GM18498 (cell line): ENCODE measurements around the gene XPC.

ENCODE experiments used
- ATAC-seq: cut with Tn5 transposase; IDR thresholded peaks from one replicate; pipeline ENCODE4 v1.9.1; 2021; ENCODE audit warnings: mild to moderate bottlenecking, moderate library complexity; ENCODE audit not compliant: unreplicated experiment

XPC gene

DNA sequence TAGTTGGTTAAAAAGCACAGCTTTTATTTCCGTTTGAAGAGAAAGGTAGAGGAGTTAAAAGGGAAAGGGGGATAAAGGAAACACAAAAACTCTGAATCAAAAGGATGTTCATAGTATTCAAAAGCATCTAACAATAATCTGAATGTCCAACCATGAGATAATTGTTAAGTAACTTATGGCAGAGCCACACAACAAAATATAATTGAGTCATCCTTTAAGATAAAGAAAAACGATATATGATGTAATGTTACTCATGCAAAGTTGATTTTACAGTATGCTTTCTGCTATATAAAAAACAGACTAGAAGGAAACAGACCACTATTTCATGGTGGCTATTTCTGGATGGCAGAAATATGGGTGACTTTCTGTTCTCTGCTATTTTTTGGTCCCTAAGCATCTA is 3.9 kb downstream of the XPC start:
- no peak for ATAC-seq

- no peak for ATAC-seq
These were observed 5.9 kb downstream of the XPC start for GRCh38 chr3:14172496-14172895.

- ATAC-seq: no peak
These were observed 7.8 kb downstream of the XPC start for GRCh38 chr3:14170531-14171159.

- no peak for ATAC-seq
These were observed 8.5 kb downstream of the XPC start for GRCh38 chr3:14169871-14170270.

DNA sequence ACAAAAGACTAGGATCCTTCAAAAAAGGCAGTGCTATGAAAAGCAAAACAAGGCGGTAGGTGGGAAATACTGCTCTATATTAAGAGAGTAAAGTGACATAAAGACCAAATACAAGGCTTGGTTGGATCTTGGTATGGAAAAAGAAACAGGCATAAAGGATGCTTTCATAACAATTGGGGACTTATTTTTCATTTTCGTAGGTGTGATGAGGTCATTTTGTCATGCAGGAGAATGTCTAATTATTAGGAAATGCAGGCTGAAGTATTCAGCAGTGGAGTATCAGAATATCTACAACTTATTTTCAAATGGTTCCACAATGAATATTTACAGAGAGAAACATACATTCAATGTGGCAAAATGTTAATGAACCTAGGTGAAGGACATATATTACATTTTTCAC is 9.0 kb downstream of the XPC start:
- ATAC-seq: no peak

- ATAC-seq: no peak
These were observed 11.4 kb downstream of the XPC start for GRCh38 chr3:14166877-14167603.

GRCh38 chr3:14162178-14162577 is 16.2 kb downstream of the XPC start:
- ATAC-seq: no peak

DNA sequence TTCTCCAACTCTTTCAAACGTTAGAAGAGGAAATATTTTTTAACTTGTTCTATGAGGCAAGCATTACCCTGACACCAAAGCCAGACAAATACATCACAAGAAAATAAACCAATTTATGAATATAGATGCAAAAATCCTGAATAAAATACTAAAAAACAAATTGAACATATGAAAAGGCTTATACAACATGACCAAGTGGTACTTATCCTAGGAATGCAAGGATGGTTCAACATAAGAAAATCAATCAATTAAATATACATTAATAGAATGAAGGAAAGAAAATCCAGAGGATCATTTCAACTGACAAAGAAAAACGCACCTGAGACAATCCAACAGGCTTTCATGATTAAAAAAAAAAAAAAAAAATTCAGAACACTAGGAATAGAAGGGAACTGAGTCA is 17.1 kb downstream of the XPC start:
- ATAC-seq: no peak

GRCh38 chr3:14159426-14159825 is 19.0 kb downstream of the XPC start:
- no peak for ATAC-seq

DNA sequence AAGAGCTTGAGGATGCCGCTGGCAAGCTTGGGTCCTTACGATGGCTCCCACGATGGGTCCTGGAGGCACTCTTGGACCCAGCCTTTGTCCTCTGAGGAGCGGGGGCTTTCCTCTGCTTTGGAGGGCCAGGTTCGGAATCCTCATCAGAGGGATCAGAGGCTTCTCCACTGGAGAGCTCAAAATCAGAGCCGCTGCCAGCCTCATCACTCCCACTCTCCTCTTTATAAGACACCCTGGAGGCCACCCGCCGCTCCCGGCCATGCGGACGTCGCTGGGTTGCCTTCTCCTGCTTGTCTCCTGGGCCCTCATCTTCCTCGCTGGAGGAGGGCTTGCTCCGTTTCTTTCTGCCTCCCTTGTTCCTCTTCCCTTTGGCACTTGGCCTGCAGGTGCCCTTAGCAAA is 20.0 kb downstream of the XPC start:
- no peak for ATAC-seq

GRCh38 chr3:14157951-14158350 is 20.4 kb downstream of the XPC start:
- ATAC-seq: no peak

DNA sequence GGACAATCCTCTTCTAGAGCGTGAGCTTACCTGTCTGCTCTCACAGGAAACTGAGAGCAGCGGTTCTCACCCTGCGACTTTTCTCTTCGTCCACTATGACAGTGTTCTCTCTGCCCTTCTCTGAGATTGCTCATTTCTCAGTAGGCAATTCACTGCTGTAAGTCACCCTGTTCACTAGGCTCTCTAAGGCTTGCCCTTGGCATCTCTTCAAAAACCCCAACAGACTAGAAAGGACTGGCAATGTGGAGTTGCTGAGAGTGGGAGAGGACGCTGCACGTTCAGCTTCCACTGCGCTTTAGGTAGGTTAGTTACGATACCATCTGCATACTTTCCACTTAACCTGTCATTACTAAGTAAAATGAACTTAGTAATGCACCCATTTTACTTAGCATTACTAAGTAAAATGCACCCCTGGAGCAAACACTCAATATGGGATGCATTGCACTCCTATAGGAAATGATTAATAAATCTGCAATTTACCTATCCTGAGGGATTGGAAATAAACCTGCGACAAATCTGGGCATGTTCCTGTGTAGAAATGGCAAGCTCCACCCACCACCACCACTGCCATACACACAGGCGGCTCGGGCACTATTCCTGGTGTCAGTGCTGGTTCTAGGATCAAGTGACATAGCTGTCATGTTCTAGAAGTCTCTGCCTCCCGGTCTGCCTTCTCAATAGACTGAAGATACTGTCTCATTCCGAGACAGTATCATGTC is 21.4 kb downstream of the XPC start:
- no peak for ATAC-seq

DNA sequence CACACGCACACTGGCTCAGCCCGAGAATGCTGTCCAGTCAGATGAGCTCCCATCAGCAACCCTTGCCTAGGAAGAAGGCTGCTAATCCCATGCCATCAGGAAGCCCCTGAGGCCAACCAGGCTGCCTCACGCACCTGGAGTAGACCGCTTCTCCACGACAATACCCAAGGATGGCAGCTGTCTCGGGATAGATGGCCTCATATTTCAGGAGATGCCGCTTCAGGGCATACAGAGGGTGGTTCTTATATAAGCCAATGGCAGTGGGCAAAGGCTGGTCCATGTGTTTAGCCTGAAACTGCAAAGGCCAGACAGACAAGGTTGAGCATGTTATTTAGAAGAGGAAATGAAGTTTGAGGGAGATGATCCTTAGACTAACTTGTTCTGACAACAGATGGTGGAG is 22.2 kb downstream of the XPC start:
- ATAC-seq: no peak

DNA sequence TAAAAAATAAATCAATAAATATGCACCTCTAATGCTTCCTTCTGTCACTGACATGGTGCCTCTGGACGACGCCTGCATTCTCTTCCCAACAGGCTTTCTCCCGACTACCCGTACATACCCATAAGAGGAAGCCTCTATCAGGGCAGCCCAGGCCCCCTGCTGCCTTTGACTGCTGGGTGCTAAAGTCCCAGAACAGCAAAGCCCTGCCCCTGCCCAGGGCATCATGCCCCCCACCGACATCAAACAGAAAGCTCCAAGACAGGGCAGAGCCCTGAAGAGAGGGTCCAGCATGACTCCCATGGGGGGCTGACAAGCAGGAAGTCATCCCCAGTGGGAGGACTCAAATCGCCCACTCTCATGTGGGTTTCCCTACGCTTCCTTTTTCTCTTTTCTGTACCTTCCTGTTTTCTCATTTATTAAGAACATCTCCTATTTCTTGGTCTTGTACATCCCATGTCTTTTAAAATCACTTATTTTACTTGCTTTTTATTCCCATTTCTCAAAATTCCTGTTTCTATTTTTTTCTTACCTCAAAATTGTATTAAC is 23.4 kb downstream of the XPC start:
- no peak for ATAC-seq

DNA sequence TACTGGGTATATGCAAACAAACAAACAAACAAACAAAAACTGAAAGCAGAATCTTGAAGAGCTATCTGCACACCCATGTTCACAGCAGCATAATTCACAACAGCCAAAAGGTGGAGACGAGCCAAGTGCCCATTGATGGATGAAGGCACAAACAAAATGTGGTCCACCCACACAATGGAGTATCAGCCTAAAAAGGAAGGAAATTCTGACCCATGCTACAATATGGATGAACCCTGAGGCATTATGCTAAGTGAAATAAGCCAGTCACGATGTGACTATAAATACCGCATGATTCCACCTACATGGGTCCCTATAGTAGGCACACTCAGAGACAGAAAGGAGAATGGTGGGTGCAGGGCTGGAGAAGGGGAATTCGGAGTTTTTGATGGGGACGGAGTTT is 24.1 kb downstream of the XPC start:
- ATAC-seq: no peak

DNA sequence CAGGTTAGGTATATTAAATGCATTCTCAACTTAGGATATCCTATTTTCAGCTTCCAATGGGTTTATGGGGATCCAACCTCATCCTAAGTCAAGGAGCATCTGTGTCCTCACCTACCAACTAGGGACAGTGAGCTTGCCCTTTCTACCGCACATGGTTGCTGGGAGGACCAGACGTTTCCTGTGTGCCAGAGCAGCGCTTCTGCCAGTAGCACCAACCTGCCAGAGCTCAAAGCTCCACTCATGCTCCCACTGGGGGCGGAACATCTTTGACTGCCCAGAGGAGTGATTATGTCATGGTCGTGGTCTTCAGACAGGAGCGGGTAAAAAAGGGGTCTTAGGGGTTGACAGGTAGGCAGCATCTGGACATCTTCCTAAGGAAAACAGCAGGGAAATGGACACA is 24.7 kb downstream of the XPC start:
- no peak for ATAC-seq

DNA sequence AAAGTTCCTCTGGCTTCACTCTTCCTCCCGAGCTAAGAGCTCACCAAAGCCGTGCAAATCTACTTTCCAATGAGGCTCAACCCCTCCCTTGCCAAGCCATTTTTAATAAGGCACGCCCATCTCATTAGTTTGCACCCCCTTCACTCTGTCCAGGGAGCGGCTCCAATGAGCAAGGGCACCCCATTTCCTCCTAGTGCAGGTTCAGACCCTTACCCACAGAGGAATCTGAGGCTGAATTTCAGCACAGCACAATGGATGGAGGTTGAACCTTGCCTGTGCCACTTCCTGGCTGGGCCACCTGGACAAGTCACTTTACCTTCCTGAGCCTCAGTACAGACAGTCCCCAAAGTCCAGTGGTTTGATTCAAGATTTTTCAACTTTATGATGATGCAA is 25.4 kb downstream of the XPC start:
- ATAC-seq: no peak

DNA sequence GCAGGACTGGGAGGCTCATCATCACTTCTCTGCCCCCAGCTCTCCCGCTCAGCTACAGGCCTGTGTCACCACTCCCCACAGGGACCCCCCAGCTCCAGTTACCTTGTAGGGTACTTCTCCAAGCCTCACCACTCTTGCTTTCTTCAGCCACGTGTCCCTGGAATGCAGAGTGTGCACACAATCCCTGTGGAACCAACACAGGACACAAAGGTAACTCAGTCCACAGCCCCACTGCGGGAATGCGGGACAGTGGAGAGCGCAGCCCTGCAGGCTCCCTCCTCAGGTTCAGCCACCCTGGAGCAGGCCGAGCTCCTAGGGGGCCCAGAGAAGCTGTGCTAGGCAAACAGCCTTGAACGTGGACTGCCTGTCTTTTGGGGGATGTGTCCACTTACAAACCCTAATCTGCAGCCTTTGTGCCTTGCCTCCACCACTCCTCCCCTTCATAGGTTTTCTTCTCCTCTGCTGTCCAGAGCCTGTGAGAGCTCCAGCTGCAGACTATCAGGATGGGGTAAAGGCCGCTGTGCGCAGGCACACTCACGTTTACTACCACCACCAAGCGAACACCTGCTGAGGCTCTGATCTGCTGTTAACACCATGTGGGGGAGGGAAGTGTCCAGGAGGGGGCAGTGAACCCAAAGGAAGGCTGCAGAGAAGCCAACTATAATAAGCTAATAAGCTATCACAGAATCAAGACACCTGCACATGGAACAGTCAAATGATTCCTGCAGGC is 26.0 kb downstream of the XPC start:
- no peak for ATAC-seq

DNA sequence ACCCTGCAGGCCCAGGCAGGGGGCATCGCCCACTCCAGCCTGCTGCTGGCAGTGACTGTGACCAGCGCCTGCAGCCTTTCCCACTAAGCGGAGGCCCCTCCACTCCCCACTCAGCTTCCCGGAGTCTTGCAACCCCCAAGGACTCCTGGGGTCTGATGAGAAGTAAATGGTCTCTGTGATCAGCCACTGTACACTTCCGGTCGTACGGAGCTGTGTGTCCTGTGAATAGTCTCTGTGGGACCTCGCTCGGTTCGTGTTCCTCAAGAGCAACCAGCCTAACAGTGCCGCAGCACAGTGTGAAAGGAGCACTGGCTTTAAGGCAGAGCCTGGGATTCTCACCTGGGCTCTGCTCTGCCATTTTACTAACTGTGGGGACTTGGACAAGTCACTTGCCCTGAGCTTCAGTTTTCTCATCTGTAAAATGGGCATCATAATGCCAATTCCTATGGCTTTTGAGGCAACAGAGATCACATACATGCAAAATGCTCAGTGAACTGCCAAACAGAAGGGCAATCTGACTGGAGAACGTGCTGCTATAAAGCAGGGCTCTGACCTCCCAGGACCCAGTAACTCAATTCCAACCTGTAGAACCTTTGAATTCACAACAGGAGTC is 26.8 kb downstream of the XPC start:
- ATAC-seq: no peak

- no peak for ATAC-seq
These were observed 27.7 kb downstream of the XPC start for GRCh38 chr3:14150491-14151230.
